Activated CD8-positive, alpha-beta T cell treated with anti-CD3 and anti-CD28 coated beads for 36 hours (primary cell): ENCODE results near the gene DAPK1. TPM values are rescaled to one million over a fixed set of nuclear protein-coding genes. Genes with fewer than 3 reads are reported as not detected.

Source experiments
- ATAC-seq: fragments of 200-7000 bp; cut with Tn5 transposase; one replicate; pipeline ENCODE4 v1.10.0; 2021; ENCODE audit warnings: mild to moderate bottlenecking, moderate library complexity
- CTCF ChIA-PET: fragments of 350-600 bp; sonication (Branson Sonifier 250); formaldehyde crosslinking; loops from one replicate; lab custom pipeline; 2021; ENCODE audit warnings: antibody characterized with exemption; lab: Charles Lee
- POLR2A ChIA-PET: fragments of 350-600 bp; sonication (Branson Sonifier 250); formaldehyde crosslinking; loops from one replicate; lab custom pipeline; 2021; ENCODE audit warnings: antibody characterized with exemption; lab: Charles Lee
- DNase-seq: peaks from one replicate; pipeline ENCODE4 v3.0.0-alpha.2; 2020
- H3K27ac Mint-ChIP-seq: one replicate; pipeline ENCODE4 v1.8.0; 2021; ENCODE audit warnings: mild to moderate bottlenecking, mixed read lengths
- H3K27me3 Mint-ChIP-seq: one replicate; pipeline ENCODE4 v1.8.0; 2021; ENCODE audit warnings: mixed read lengths
- H3K36me3 Mint-ChIP-seq: one replicate; pipeline ENCODE4 v1.8.0; 2021; ENCODE audit warnings: low read depth, mixed read lengths
- H3K4me1 Mint-ChIP-seq: one replicate; pipeline ENCODE4 v1.8.0; 2021; ENCODE audit warnings: low read depth, mixed read lengths
- H3K4me3 Mint-ChIP-seq: one replicate; pipeline ENCODE4 v1.8.0; 2021; ENCODE audit warnings: mild to moderate bottlenecking, moderate library complexity, mixed read lengths
- H3K9me3 Mint-ChIP-seq: one replicate; pipeline ENCODE4 v1.8.0; 2021; ENCODE audit warnings: mixed read lengths
- intact Hi-C: fragments of 100-400 bp; cut with micrococcal nuclease; formaldehyde crosslinking; loops from one replicate; pipeline ENCODE4 v1.10.0; 2022
- total RNA-seq, 2 experiments: library from RNA; stranded (reverse); gene quantifications; one replicate each; pipeline ENCODE4 v1.2.3, GENCODE V29; 2021
- TF ChIP-seq, protein P1 (sequence below): fragments of 200-600 bp; IDR thresholded peaks from one replicate; pipeline ENCODE4 v1.8.0; 2022; ENCODE audit warnings: antibody characterized with exemption, mild to moderate bottlenecking

Gene DAPK1
- total RNA-seq, 2 experiments from 2014 or later, result 1.7 to 2.1 TPM

DNA sequence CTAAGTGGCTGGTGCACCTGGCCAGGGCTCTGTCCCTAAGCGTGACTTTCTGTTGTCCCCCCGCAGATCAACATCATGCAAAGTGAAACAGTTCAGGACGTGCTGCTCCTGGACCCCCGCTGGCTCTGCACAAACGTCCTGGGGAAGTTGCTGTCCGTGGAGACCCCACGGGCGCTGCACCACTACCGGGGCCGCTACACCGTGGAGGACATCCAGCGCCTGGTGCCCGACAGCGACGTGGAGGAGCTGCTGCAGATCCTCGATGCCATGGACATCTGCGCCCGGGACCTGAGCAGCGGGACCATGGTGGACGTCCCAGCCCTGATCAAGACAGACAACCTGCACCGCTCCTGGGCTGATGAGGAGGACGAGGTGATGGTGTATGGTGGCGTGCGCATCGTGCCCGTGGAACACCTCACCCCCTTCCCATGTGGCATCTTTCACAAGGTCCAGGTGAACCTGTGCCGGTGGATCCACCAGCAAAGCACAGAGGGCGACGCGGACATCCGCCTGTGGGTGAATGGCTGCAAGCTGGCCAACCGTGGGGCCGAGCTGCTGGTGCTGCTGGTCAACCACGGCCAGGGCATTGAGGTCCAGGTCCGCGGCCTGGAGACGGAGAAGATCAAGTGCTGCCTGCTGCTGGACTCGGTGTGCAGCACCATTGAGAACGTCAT is 208.5 kb downstream of the DAPK1 start:
- no peak for ATAC-seq
- ChIA-PET CTCF (no interaction called here), POLR2A (no interaction called here)
- Mint-ChIP-seq H3K36me3 (no peaks in the 10 kb centered on the region), H3K4me3 (no peak overlapping the region), H3K4me1 (peaks cover 21% of the 10 kb centered on the region), H3K27ac (no peak overlapping the region), H3K27me3 (peaks cover 2% of the 10 kb centered on the region), H3K9me3 (no peaks in the 10 kb centered on the region)
- no peak for DNase-seq
- intact Hi-C loops, result no loop called here
- TF ChIP-seq, protein P1, sequence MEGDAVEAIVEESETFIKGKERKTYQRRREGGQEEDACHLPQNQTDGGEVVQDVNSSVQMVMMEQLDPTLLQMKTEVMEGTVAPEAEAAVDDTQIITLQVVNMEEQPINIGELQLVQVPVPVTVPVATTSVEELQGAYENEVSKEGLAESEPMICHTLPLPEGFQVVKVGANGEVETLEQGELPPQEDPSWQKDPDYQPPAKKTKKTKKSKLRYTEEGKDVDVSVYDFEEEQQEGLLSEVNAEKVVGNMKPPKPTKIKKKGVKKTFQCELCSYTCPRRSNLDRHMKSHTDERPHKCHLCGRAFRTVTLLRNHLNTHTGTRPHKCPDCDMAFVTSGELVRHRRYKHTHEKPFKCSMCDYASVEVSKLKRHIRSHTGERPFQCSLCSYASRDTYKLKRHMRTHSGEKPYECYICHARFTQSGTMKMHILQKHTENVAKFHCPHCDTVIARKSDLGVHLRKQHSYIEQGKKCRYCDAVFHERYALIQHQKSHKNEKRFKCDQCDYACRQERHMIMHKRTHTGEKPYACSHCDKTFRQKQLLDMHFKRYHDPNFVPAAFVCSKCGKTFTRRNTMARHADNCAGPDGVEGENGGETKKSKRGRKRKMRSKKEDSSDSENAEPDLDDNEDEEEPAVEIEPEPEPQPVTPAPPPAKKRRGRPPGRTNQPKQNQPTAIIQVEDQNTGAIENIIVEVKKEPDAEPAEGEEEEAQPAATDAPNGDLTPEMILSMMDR, result no peak

DNA sequence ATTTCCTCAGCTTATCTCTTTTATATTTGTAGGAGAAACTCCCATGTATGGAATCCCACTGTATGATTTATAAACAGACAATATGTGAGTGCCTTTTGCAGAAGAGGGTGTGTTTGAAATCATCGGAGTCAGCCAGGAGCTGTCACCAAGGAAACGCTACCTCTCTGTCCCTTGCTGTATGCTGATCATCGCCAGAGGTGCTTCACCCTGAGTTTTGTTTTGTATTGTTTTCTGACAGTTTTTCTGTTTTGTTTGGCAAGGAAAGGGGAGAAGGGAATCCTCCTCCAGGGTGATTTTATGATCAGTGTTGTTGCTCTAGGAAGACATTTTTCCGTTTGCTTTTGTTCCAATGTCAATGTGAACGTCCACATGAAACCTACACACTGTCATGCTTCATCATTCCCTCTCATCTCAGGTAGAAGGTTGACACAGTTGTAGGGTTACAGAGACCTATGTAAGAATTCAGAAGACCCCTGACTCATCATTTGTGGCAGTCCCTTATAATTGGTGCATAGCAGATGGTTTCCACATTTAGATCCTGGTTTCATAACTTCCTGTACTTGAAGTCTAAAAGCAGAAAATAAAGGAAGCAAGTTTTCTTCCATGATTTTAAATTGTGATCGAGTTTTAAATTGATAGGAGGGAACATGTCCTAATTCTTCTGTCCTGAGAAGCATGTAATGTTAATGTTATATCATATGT is 210.3 kb downstream of the DAPK1 start:
- no peak for DNase-seq
- Mint-ChIP-seq H3K27ac (no peak overlapping the region), H3K36me3 (no peaks in the 10 kb centered on the region), H3K4me1 (peaks cover 19% of the 10 kb centered on the region), H3K9me3 (no peaks in the 10 kb centered on the region), H3K27me3 (no peaks in the 10 kb centered on the region), H3K4me3 (no peak overlapping the region)
- intact Hi-C loops, result no loop called here
- ChIA-PET CTCF (no interaction called here), POLR2A (no interaction called here)
- TF ChIP-seq, protein P1, result no peak
- no peak for ATAC-seq

DNA sequence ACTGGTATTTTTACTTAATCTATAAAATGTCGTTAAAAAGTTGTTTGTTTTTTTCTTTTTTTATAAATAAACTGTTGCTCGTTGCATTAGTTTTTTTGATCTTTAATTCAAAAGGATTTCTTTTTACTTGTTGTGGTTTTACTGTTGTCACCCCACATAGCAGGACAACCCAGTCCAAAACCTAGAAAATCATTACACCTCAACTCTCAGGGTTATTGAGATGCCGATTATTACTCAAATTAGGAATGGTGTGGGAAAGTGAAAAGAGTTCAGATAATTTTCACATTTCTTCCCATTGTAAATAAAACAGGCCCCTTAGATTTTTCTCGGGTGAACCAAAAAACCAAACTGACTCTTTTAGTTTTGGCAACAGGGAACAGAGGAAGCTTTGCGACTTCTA is 210.9 kb downstream of the DAPK1 start:
- ATAC-seq (no peak), DNase-seq (no peak)
- H3K27ac Mint-ChIP-seq, result no peak overlapping the region
- no peaks in the 10 kb centered on the region for H3K36me3 Mint-ChIP-seq
- POLR2A ChIA-PET, result no interaction called here
- peaks cover 22% of the 10 kb centered on the region for H3K4me1 Mint-ChIP-seq
- CTCF ChIA-PET, result no interaction called here
- no peaks in the 10 kb centered on the region for H3K9me3 Mint-ChIP-seq
- intact Hi-C loops, result no loop called here
- TF ChIP-seq, protein P1, result no peak
- no peaks in the 10 kb centered on the region for H3K27me3 Mint-ChIP-seq
- no peak overlapping the region for H3K4me3 Mint-ChIP-seq

DNA sequence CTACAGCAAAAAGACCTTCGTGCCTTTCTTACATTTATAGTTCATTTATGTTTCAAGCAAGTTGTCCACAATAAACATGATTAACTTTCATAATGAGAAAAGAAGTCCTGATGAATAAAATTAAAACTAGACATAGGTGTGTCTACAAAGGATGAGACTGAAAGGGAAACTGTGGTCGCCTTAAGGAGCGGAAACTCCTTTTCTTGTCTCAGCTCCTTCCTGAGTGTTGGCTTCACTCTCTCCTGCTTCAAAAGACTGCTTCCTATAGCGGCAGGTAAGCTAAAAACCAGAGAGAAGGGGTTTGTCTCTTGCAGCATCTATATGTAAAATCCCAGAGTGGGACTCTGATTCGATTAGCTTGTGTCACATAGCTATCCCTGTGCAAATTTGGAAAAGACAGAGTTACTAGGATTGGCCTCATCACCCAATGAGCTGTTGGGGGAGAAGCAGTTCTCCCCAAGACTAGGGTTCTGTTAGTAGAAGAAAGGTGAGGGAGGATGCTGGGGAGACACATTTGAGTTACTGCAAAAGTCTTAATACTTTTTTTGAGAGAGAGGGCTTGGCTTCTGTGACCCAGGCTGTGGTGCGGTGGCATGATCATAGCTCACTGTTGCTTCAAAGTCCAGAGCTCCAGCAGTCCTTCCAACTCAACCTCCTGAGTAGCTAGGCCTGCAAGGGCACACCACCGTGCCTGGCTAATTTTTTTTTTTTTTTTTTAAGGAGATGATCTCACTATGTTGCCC is 211.5 kb downstream of the DAPK1 start:
- peak; percentile 53 for ATAC-seq
- Mint-ChIP-seq H3K4me3 (no peak overlapping the region), H3K4me1 (peaks cover 22% of the 10 kb centered on the region), H3K36me3 (no peaks in the 10 kb centered on the region), H3K9me3 (no peaks in the 10 kb centered on the region), H3K27ac (no peak overlapping the region), H3K27me3 (no peaks in the 10 kb centered on the region)
- ChIA-PET CTCF (interaction anchor here (0.6 kb wide), 1 partner anchor 19 kb away, joined by 3 read pairs; no protein-coding TSS in a partner anchor), POLR2A (no interaction called here)
- DNase-seq, result peak; percentile 12
- intact Hi-C loops, result no loop called here
- TF ChIP-seq, protein P1, result no peak

DNA sequence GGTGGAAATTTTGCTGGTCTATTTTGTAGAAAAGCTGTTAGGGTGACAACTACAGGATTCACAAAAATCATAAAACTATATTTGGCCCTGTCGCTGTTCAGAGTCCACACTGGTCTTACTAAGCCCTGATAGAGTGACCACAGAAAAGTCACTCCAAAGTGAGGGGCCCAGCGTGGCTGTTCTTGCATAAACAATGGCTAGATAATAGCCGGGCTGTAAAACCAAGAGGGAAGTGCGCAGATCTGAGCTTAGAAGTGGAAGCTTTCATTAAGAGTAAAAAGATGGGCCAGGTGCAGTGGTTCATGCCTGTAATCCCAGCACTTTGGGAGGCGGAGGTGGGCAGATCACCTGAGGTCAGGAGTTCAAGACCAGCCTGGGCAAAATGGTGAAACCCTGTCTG is 212.8 kb downstream of the DAPK1 start:
- POLR2A ChIA-PET, result no interaction called here
- H3K4me3 Mint-ChIP-seq, result no peak overlapping the region
- H3K36me3 Mint-ChIP-seq, result no peaks in the 10 kb centered on the region
- DNase-seq (no peak), ATAC-seq (no peak)
- TF ChIP-seq, protein P1, result no peak
- peaks cover 22% of the 10 kb centered on the region for H3K4me1 Mint-ChIP-seq
- intact Hi-C loops, result no loop called here
- peaks cover 1% of the 10 kb centered on the region for H3K27me3 Mint-ChIP-seq
- no peaks in the 10 kb centered on the region for H3K9me3 Mint-ChIP-seq
- CTCF ChIA-PET, result no interaction called here
- H3K27ac Mint-ChIP-seq, result no peak overlapping the region
